Measurements from ENCODE around the gene UNC5A. TPM values are rescaled to one million over a fixed set of nuclear protein-coding genes. Genes with fewer than 3 reads are reported as not detected.

The UNC5A gene
- total RNA-seq, 4 donors from 2014 or later, result not detected

GRCh38 chr5:176788091-176788490 is 22.3 kb upstream of the UNC5A start:
- H3K4me3 ChIP-seq, result no peak overlapping the region
- no peaks in the 10 kb centered on the region for H3K36me3 ChIP-seq
- DNase-seq (ENCODE audit: low spot score in 2 of 2), result no peak
- WGBS, result 48% methylated on average over 7 of the region's 7 CpGs
- H3K9me3 ChIP-seq, result no peaks in the 10 kb centered on the region
- no peak overlapping the region for H3K27ac ChIP-seq
- H3K27me3 ChIP-seq, result peaks cover 81% of the 10 kb centered on the region
- peaks cover under 1% of the 10 kb centered on the region for H3K4me1 ChIP-seq
- TF ChIP-seq POLR2AphosphoS5 (IDR thresholded peaks at IDR 0.05) (no peak), POLR2A (IDR thresholded peaks at IDR 0.05) (no peak), EP300 (IDR thresholded peaks at IDR 0.05) (no peak)
- TF ChIP-seq, protein P1, sequence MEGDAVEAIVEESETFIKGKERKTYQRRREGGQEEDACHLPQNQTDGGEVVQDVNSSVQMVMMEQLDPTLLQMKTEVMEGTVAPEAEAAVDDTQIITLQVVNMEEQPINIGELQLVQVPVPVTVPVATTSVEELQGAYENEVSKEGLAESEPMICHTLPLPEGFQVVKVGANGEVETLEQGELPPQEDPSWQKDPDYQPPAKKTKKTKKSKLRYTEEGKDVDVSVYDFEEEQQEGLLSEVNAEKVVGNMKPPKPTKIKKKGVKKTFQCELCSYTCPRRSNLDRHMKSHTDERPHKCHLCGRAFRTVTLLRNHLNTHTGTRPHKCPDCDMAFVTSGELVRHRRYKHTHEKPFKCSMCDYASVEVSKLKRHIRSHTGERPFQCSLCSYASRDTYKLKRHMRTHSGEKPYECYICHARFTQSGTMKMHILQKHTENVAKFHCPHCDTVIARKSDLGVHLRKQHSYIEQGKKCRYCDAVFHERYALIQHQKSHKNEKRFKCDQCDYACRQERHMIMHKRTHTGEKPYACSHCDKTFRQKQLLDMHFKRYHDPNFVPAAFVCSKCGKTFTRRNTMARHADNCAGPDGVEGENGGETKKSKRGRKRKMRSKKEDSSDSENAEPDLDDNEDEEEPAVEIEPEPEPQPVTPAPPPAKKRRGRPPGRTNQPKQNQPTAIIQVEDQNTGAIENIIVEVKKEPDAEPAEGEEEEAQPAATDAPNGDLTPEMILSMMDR (IDR thresholded peaks at IDR 0.05), result no peak

DNA sequence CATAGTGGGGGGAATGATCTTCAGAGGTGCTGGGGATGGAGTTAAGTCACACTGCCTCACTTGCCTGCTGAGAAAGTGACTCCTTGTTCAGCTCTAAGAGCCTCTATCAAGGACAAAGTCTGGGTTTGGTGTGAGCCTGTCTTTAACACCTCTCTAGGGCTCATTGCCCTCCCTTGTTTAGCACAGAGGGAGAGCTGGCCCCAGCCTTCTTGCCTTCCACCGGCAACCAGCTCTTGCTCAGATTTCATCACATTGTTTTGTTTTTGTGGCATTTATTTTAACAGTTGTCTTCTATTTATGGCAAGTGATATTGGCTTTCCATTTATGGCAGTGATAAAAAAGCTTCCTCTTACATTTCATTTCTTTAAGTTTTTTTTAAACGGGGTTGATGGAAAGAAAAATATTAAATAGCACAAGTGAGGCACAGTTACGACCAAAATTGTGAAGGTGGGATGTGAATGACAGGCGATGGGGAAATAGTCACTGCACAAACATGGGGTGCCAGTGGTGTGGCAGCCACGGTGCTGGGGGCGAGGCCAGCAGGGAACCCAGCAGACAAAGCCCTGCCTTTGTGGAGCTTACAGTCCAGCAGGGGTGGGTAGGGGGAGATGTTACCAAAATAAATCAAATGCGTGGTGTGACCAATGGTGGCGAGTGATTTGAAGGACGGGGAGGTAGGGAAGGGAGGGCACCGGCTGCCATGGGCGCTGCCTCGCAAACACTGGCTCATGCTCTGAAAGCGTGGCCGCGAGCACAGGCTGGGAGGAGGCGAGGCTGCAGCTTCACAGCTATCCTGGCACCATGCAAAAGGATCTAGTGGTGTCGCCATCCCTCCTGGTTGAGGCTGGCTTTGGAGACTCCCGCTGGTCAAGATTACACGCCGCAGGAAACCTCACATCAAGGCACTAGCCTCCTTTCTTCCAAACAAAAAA is 21.2 kb upstream of the UNC5A start:
- no peak for DNase-seq (ENCODE audit: low spot score in 2 of 2)
- H3K4me3 ChIP-seq, result no peak overlapping the region
- no peaks in the 10 kb centered on the region for H3K36me3 ChIP-seq
- H3K27ac ChIP-seq, result no peak overlapping the region
- 54% methylated on average over 20 of the region's 20 CpGs for WGBS
- TF ChIP-seq EP300 (IDR thresholded peaks at IDR 0.05), result no peak
- no peak for TF ChIP-seq POLR2AphosphoS5 (IDR thresholded peaks at IDR 0.05)
- TF ChIP-seq, protein P1 (IDR thresholded peaks at IDR 0.05), result no peak
- TF ChIP-seq POLR2A (IDR thresholded peaks at IDR 0.05), result no peak
- H3K4me1 ChIP-seq, result peaks cover 3% of the 10 kb centered on the region
- H3K9me3 ChIP-seq, result no peaks in the 10 kb centered on the region
- H3K27me3 ChIP-seq, result peaks cover 89% of the 10 kb centered on the region

GRCh38 chr5:176789873-176790615 is 20.3 kb upstream of the UNC5A start:
- TF ChIP-seq, protein P1 (IDR thresholded peaks at IDR 0.05), result no peak
- no peak for TF ChIP-seq POLR2AphosphoS5 (IDR thresholded peaks at IDR 0.05)
- TF ChIP-seq EP300 (IDR thresholded peaks at IDR 0.05), result no peak
- TF ChIP-seq POLR2A (IDR thresholded peaks at IDR 0.05), result no peak
- WGBS, result 46% methylated on average over 15 of the region's 15 CpGs
- Histone ChIP-seq H3K4me3 (no peak overlapping the region), H3K27me3 (peaks cover 91% of the 10 kb centered on the region), H3K4me1 (peaks cover 3% of the 10 kb centered on the region), H3K27ac (no peak overlapping the region), H3K9me3 (no peaks in the 10 kb centered on the region), H3K36me3 (no peaks in the 10 kb centered on the region)
- DNase-seq (ENCODE audit: low spot score in 2 of 2), result no peak

GRCh38 chr5:176790941-176791340 is 19.4 kb upstream of the UNC5A start:
- TF ChIP-seq POLR2AphosphoS5 (IDR thresholded peaks at IDR 0.05) (no peak), EP300 (IDR thresholded peaks at IDR 0.05) (no peak), POLR2A (IDR thresholded peaks at IDR 0.05) (no peak)
- TF ChIP-seq, protein P1 (IDR thresholded peaks at IDR 0.05), result no peak
- 49% methylated on average over 5 of the region's 5 CpGs for WGBS
- Histone ChIP-seq H3K4me1 (peaks cover 3% of the 10 kb centered on the region), H3K36me3 (no peaks in the 10 kb centered on the region), H3K27me3 (peaks cover 91% of the 10 kb centered on the region), H3K9me3 (no peaks in the 10 kb centered on the region), H3K4me3 (no peak overlapping the region), H3K27ac (no peak overlapping the region)
- DNase-seq (ENCODE audit: low spot score in 2 of 2), result no peak
